Right hindlimb (tissue), 1 donor: Measurements from ENCODE around the gene PSMB10.
A peak's percentile ranks its signal among the peaks of the same experiment; 100 is the strongest.
"Not testable (repeated sequence)": the region's sequence is repeated elsewhere in the genome, so short reads cannot be mapped to it uniquely, and the experiment has no call there.

Source experiments
- DNase-seq: peaks from one replicate; pipeline ENCODE4 v3.0.0-alpha.2; 2018

The PSMB10 gene

DNA sequence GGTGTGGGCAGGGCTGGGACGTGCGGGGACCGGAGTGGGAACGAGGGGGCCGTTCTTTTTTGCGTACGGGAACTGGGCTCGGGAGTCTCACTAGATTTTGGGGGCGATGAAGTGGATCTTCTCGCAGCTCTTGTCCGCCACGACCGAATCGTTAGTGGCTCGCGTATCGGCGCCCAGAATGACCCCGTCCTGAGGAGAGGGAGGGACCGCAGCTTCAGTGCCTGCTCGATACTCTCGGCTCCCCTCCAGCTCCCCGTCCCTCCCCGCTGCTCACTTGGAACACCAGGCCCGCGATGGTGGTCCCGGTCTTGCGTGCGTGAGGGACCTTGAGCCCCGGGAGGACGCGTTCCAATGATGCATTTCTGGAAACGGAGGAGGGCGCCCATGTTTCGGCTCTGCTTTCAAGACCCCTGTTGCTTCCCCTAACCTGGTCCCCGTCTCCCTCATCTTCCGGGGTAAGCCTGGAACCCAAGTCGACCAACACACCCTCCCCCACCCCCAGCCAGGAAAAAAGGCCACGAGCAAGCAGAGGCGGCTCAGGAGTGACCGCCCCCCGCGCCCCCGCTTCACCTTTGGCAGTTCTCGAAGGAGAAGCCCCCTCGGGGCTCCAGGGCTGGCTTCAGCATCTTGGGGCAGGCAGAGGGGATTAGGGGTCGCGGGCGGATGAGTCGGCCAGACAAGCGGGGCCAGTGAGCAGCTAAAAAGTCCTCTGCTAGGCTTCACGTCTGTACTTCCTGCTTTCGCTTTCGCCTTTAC lies at the start of gene PSMB10:
Gene PSMB10 (minus strand): TSS at position 727 of the 756 bp plus-strand sequence. CDS start 101 bp downstream, at position 626.
- DNase-seq = peak; percentile 74

DNA sequence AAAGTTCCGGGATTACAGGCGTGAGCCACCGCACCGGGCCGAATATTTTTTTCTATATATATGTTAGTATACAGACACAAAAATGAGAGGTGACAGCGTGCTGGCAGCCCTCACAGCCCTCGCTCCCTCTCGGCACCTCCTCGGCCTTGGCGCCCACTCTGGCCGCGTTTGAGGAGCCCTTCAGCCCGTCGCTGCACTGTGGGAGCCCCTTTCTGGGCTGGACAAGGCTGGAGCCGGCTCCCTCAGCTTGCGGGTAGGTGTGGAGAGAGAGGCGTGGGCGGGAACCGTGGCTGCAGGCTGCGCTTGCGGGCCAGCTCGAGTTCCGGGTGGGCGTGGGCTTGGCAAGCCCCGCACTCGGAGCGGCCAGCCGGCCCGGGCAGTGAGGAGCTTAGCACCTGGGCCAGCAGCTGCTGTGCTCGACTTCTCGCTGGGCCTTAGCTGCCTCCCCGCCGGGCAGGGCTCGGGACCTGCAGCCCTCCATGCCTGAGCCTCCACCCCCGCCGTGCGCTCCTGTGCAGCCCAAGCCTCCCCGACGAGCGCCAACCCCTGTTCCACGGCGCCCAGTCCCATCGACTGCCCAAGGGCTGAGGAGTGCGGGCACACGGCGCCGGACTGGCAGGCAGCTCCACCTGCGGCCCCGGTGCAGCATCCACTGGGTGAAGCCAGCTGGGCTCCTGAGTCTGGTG lies 45.5 kb upstream of the PSMB10 start:
- DNase-seq = no peak

DNA sequence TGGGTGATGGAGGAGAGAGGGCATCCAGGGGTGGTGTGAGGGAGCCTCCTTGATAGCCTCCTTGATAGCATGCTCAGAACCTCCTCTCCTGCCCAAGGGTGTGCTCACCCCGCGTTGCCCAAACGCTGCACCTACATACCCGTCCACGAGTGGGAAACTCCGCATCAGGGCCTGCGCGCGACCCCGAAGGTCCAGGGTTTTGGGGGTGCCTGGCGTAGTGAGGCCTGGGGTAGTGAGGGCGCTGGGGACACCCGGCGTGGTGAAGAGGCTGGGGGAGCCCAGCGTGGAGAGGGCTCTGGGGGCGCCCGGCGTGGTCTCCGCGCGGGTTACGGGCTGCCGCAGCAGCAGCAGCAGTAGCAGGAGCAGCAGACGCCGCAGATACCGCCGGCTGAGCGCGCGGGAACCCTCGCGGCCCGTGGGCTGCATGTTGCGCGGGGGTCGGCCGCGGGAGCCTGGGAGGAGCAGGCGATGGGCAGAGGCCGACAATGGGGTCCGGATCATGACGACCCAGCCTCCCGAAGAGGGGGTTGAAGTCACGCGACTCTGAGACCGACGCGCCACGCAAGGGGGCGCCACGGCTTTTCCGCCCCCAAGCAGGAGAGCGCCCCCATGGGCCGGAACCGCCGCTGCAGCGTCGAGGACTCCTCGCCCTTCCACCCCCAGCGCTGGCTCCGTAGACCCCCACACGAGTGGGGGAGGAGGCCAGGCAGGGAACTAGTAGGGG lies 43.5 kb upstream of the PSMB10 start, which contains the start of gene DPEP3:
Gene DPEP3 (minus strand): TSS at position 545 of the 724 bp plus-strand sequence. CDS start 119 bp downstream, at position 426.
- no peak for DNase-seq

- no peak for DNase-seq
Measured at GRCh38 chr16:67977469-67978227, 41.0 kb upstream of the PSMB10 start.

DNA sequence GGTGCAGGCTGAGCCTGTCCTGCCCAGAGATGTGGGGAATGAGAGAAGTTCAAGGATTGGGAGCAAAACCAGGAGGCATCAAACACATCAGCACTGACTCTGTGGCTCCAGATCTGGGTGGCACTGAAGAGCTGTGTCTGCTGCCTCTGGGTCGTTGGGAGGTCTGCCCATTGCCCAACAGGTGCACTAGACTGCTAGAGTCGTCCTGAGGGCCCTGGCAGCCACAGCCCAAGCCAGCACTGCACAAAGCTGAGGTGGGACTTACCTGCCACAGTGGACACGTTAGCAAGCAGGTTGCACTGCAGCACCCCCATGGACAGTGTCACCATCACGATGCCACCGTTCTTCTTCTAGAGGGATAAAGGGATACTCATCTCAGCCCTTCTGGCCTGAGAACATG lies 40.4 kb upstream of the PSMB10 start:
- DNase-seq = no peak

GRCh38 chr16:67976205-67976604 lies 39.6 kb upstream of the PSMB10 start:
- DNase-seq = no peak

- DNase-seq = no peak
Measured at GRCh38 chr16:67975321-67976105, 38.9 kb upstream of the PSMB10 start.

DNA sequence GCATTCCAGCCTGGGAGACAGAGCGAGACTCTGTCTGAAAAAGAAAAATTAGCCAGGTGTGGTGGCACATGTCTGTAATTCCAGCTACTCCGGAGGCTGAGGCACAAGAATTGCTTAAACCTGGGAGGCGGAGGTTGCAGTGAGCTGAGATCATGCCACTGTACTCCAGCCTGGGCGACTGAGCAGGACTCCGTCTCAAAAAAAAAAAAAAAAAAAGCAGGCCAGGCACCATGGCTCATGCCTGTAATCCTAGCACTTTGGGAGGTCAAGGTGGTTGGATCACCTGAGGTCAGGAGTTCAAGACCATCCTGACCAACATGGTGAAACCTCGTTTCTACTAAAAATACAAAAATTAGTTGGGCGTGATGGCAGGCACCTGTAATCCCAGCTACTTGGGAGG lies 35.6 kb upstream of the PSMB10 start:
- DNase-seq = not testable (repeated sequence)

DNA sequence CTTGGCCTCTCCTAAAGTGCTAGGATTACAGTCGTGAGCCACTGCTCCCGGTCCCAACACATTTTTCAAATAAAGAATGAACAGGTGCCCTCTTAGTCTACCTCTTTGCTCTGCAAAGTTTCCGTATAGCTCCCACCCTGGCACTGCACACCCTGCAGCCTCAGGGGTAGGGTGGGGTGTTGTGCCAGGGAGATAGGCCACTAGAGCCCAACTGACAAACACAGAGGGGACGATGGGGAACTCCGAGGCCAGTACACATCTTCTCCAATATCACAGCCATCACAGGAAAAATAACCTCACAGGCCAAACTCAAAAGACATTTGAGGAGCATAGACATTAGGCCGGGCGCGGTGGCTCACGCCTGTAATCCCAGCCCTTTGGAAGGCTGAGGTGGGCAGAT lies 34.5 kb upstream of the PSMB10 start:
- DNase-seq = no peak

DNA sequence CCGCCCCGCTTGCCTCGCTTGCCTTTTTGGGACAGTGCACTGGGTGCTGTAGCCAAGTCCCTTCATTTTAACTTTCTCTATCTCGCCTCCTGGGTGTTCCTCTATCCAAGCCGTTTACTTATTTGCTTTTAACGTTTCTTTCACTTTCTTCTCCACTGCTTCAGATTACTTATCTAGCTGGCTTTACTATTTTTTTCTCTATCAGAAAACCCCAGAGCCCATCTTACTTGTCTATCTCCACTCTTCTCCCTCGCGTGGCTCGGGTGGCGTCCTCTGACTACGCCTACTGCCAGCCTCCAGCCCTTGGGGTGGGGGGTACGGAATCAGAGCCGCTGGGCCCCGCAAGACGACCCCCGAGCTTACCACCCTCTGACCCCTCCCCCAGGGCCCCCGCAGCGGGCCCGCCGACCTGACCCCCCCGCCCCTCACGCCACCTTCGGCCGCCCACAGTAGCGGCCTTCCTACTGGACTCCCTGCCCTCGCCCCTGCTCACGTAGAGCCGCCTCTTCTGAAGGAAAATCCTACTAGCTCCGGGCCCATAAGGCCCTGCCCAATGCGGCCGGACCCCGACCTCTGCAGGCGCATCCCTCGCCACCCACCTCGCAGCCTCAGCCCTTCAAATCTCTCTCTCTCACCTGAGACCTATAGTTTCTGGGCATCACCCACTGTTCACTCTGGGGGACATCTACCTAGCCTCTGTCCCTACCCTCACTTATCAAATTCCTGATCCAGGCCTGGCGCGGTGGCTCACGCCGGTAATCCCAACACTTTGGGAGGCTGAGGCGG lies 32.8 kb upstream of the PSMB10 start:
- no peak for DNase-seq

- peak; percentile 95 for DNase-seq
Measured at GRCh38 chr16:67968400-67969253, 32.0 kb upstream of the PSMB10 start, which contains the start of gene SLC12A4. Gene SLC12A4, minus strand, starts transcription at chr16:67968637. Its CDS starts 84 bp downstream, at chr16:67968553.

GRCh38 chr16:67967958-67968399 lies 31.3 kb upstream of the PSMB10 start:
- peak; percentile 75 for DNase-seq

DNA sequence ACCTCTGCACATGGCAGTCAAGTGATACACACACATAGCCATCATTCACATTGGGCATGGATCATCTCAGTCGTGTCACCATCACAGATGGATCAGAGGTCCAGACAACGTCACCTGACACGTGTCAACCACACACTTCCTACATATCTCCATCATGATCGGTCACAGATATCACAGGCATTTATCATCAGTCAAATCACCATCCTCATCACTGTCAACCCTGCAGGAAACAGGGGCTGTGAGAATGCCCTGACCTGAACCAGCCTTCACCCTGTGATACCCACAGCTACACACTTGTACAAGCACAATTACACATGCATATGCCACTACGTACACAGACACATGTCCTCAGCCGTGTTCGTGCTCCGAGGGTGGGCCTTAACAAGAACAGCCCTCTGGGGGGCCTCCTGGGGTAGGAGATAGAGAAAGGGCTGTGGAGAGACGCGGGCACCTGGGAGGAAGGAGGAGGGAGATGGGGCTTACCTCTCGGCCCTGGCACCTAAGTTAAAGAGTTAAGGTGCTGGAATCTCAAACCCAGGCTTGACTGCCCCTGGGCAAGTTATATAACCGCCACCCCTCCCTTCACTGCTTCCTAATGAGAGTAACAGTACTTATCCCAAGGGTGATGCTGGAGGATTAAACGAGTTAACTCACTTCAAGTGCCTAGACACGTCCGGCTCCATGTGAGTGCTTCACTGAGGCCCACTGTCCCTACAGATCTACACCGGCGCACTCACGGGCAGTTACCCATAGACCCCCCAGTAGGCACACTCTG lies 30.7 kb upstream of the PSMB10 start:
- DNase-seq = no peak

GRCh38 chr16:67966549-67967182 lies 30.0 kb upstream of the PSMB10 start:
- no peak for DNase-seq

GRCh38 chr16:67965668-67966548 lies 29.3 kb upstream of the PSMB10 start:
- DNase-seq = no peak

DNA sequence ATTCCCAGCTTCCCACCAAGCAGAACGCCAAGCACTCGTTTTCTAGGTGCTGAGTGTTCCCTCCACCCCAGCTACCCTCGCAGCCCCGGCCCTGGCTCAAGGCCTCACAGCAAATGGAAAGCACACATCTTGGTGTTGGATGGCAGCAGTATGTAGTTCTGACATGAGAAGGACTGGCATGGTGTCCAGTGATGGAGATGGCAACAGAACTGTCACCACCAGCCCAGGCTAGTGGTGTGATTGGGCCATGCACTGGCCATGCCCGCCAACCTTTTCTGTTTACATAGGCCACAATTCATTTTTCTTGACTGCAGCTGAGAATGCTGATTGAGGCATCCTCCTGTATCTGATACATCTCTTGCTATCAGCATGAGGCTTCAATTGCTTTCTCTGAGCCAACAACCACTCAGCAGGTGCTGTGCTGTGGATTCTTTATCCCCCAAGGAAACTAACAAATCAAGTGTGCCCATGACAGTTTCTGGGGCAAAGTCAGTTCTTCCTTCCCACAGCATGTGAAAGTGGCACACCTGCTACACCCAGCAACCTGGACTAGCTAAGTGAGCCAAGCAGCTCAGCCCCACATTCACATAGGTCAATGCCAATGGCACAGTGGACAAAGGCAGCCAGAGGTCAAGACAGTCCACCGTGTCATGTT lies 28.0 kb upstream of the PSMB10 start:
- DNase-seq = no peak
